Calu3 (cell line): Measurements from ENCODE around the gene ERC2. TPM values are rescaled to one million over a fixed set of nuclear protein-coding genes. Genes with fewer than 3 reads are reported as not detected.

ENCODE experiments used
- BruUV-seq: library from RNA; stranded (reverse); fragments of 400-500 nt; replicated peaks from 2 replicates; lab custom pipeline; 2021; lab: Mats Ljungman, UMichigan
- CTCF ChIA-PET: fragments of 300-600 bp; sonication (Branson Sonifier 250); formaldehyde crosslinking; loops from one replicate; lab custom pipeline; 2022; ENCODE audit warnings: antibody characterized with exemption; lab: Charles Lee
- DNase-seq: peaks from one replicate; pipeline ENCODE4 v3.0.0; 2022
- H3K27ac Mint-ChIP-seq: one replicate; pipeline ENCODE4 v1.8.0; 2022; ENCODE audit warnings: mixed read lengths; ENCODE audit not compliant: unreplicated experiment
- H3K27me3 Mint-ChIP-seq: one replicate; pipeline ENCODE4 v1.8.0; 2022; ENCODE audit warnings: mixed read lengths; ENCODE audit not compliant: unreplicated experiment
- H3K36me3 Mint-ChIP-seq: one replicate; pipeline ENCODE4 v1.8.0; 2022; ENCODE audit warnings: mild to moderate bottlenecking, moderate library complexity, mixed read lengths; ENCODE audit not compliant: insufficient read depth, unreplicated experiment
- H3K4me1 Mint-ChIP-seq: one replicate; pipeline ENCODE4 v1.8.0; 2022; ENCODE audit warnings: mild to moderate bottlenecking, low read depth, mixed read lengths; ENCODE audit not compliant: unreplicated experiment
- H3K4me3 Mint-ChIP-seq: one replicate; pipeline ENCODE4 v1.8.0; 2022; ENCODE audit warnings: mild to moderate bottlenecking, low read depth, moderate library complexity, mixed read lengths; ENCODE audit not compliant: unreplicated experiment
- H3K9me3 Mint-ChIP-seq: one replicate; pipeline ENCODE4 v1.8.0; 2022; ENCODE audit warnings: low read depth, mixed read lengths; ENCODE audit not compliant: unreplicated experiment
- intact Hi-C: fragments of 100-400 bp; cut with micrococcal nuclease; formaldehyde crosslinking; loops from one replicate; pipeline ENCODE4 v1.10.0; 2022; ENCODE audit not compliant: unreplicated experiment
- total RNA-seq: library from RNA; stranded (reverse); gene quantifications from 2 replicates; pipeline ENCODE4 v1.2.3, GENCODE V29; 2022
- TF ChIP-seq, protein P1 (sequence below): fragments of 200-600 bp; IDR thresholded peaks from one replicate; pipeline ENCODE4 v1.8.0; 2022; ENCODE audit warnings: antibody characterized with exemption; ENCODE audit not compliant: unreplicated experiment

Gene ERC2
- total RNA-seq, 1 experiment from 2014 or later, result 0.73 TPM

DNA sequence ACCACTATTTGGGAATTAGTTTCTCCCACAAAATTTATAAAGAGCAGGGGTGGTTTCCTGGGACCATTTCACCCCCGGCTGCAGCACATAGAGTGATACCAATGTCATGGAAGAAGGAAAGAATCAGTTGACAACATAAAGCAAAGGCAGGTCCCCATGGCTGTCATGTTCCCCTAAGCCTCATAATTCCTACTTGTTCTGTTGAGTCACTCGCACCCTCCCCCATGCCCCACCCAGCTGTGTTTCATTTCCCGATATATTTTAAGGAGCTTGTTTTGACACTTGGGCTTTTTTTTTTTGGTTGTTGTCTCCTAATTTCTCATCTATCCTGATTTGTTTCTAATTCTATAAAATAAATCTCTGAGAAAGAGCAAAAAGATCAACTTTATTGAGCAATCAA, 24.9 kb downstream of the ERC2 start:
- Mint-ChIP-seq H3K27me3 (peaks cover 16% of the 10 kb centered on the region), H3K4me3 (no peak overlapping the region), H3K36me3 (no peaks in the 10 kb centered on the region), H3K4me1 (no peaks in the 10 kb centered on the region), H3K27ac (no peak overlapping the region), H3K9me3 (no peaks in the 10 kb centered on the region)
- BruUV-seq, result no TSS peak
- no peak for DNase-seq
- TF ChIP-seq, protein P1, sequence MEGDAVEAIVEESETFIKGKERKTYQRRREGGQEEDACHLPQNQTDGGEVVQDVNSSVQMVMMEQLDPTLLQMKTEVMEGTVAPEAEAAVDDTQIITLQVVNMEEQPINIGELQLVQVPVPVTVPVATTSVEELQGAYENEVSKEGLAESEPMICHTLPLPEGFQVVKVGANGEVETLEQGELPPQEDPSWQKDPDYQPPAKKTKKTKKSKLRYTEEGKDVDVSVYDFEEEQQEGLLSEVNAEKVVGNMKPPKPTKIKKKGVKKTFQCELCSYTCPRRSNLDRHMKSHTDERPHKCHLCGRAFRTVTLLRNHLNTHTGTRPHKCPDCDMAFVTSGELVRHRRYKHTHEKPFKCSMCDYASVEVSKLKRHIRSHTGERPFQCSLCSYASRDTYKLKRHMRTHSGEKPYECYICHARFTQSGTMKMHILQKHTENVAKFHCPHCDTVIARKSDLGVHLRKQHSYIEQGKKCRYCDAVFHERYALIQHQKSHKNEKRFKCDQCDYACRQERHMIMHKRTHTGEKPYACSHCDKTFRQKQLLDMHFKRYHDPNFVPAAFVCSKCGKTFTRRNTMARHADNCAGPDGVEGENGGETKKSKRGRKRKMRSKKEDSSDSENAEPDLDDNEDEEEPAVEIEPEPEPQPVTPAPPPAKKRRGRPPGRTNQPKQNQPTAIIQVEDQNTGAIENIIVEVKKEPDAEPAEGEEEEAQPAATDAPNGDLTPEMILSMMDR, result no peak
- CTCF ChIA-PET, result interaction anchor here (0.7 kb wide), 1 partner anchor 19 kb away, joined by 5 read pairs; no protein-coding TSS in a partner anchor
- intact Hi-C loops, result no loop called here

DNA sequence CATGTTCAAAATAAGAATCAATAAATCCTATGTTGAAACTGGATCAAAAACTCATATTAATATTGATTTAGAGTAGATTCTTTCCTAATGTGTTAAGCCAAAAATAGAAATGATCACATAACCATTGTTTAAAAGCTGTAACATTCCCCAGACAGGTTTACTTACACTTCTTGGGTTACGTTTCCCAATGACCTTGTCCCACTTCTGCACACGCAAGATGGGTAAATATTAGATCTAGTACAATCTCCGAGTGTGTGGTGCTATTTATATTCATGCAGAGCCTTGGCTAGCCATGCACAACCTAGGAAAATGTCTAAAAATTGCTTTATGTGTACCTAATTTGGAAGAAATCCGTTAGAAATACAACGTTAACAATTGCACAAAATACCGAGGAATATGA, 39.6 kb downstream of the ERC2 start:
- H3K36me3 Mint-ChIP-seq, result no peaks in the 10 kb centered on the region
- BruUV-seq, result no TSS peak
- H3K9me3 Mint-ChIP-seq, result no peaks in the 10 kb centered on the region
- no peaks in the 10 kb centered on the region for H3K4me1 Mint-ChIP-seq
- no peak for DNase-seq
- H3K4me3 Mint-ChIP-seq, result no peak overlapping the region
- CTCF ChIA-PET, result no interaction called here
- intact Hi-C loops, result no loop called here
- TF ChIP-seq, protein P1, result no peak
- H3K27ac Mint-ChIP-seq, result no peak overlapping the region
- H3K27me3 Mint-ChIP-seq, result peaks cover 61% of the 10 kb centered on the region

DNA sequence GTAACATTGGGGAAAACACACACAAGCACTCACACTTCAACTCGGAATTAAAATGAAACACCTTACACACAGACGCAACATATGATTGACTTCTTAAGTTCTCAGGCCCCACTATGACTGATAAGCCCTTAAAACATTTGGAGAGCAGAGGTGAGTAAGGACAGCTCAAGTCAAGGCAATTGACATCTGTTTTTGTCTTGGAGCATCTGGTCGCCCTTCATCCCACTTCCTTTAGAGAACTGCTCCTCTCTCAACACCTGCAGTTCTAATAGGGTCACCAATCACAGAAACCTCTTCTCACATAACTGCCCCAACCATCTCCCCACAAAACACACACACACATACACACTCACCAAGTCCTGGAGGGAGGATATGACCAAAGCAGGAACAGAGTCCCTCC, 43.4 kb downstream of the ERC2 start:
- Mint-ChIP-seq H3K27ac (no peak overlapping the region), H3K9me3 (no peaks in the 10 kb centered on the region), H3K4me3 (no peak overlapping the region), H3K27me3 (peaks cover 86% of the 10 kb centered on the region), H3K36me3 (no peaks in the 10 kb centered on the region), H3K4me1 (no peaks in the 10 kb centered on the region)
- no TSS peak for BruUV-seq
- intact Hi-C loops, result no loop called here
- CTCF ChIA-PET, result interaction anchor here (0.6 kb wide), 1 partner anchor 19 kb away, joined by 5 read pairs; no protein-coding TSS in a partner anchor
- TF ChIP-seq, protein P1, result no peak
- DNase-seq, result no peak

DNA sequence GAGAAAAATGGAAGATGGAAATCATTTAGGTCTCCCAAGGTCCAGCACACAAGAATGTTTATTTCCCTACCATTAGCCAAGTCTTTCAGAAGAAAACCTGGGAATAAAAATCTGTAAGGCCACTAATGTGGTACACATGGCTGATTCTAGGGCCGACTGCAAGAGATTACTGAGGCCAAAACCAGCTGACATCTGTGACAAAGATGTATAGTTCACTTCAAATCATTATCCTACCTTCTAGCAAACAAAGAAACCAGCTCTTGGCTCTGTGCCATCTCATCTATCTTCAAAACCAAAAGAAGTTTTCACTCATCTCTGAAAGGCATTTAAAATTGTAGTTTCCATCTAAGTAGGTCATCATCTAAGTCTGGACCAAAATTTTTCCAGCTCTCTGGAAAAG, 43.9 kb downstream of the ERC2 start:
- no peak overlapping the region for H3K4me3 Mint-ChIP-seq
- H3K36me3 Mint-ChIP-seq, result no peaks in the 10 kb centered on the region
- H3K27ac Mint-ChIP-seq, result no peak overlapping the region
- peaks cover 82% of the 10 kb centered on the region for H3K27me3 Mint-ChIP-seq
- intact Hi-C loops, result no loop called here
- BruUV-seq, result no TSS peak
- no peaks in the 10 kb centered on the region for H3K4me1 Mint-ChIP-seq
- DNase-seq, result no peak
- TF ChIP-seq, protein P1, result no peak
- no peaks in the 10 kb centered on the region for H3K9me3 Mint-ChIP-seq
- CTCF ChIA-PET, result interaction anchor here (0.6 kb wide), 1 partner anchor 19 kb away, joined by 5 read pairs; no protein-coding TSS in a partner anchor
